GM12878 (cell line): Measurements from ENCODE around the gene FTCDNL1. TPM values are rescaled to one million over a fixed set of nuclear protein-coding genes. Genes with fewer than 3 reads are reported as not detected.

Experiments used
- ATAC-seq: fragments of 200-7000 bp; cut with Tn5 transposase; 3 replicates; pipeline ENCODE4 v1.9.1; 2020; ENCODE audit warnings: mild to moderate bottlenecking, moderate library complexity
- BruUV-seq: library from RNA; stranded (reverse); fragments of 400-500 nt; replicated peaks from 2 replicates; lab custom pipeline; 2021; lab: Mats Ljungman, UMichigan
- CTCF ChIA-PET: fragments of 300-600 bp; sonication (Branson Sonifier 250); formaldehyde crosslinking; extraction: SDS; loops from one replicate; lab custom pipeline; 2021; ENCODE audit warnings: inconsistent platforms; lab: Yijun Ruan, JAX
- POLR2A ChIA-PET: fragments of 350-600 bp; formaldehyde crosslinking; extraction: SDS; loops from one replicate; lab custom pipeline; 2021; ENCODE audit warnings: inconsistent platforms; lab: Charles Lee
- RAD21 ChIA-PET: fragments of 300-600 bp; sonication (Branson Sonifier 250); formaldehyde crosslinking; loops from one replicate; lab custom pipeline; 2023; ENCODE audit warnings: antibody characterized with exemption; ENCODE audit not compliant: unreplicated experiment; lab: Charles Lee
- SMC1A ChIA-PET: fragments of 300-600 bp; sonication (Branson Sonifier 250); formaldehyde crosslinking; loops from one replicate; lab custom pipeline; 2023; ENCODE audit not compliant: unreplicated experiment, uncharacterized antibody; lab: Charles Lee
- DNase-seq: peaks from one replicate; pipeline ENCODE4 v3.0.0-alpha.2; 2011; ENCODE audit warnings: low read depth, low spot score
- FAIRE-seq: peaks from 3 replicates; lab custom pipeline; 2011; peaks lifted over from hg19 to GRCh38; lab: Jason Lieb, UNC
- H2AFZ ChIP-seq: 2 replicates; pipeline ENCODE4 v1.6.0; 2011; ENCODE audit warnings: low read depth, low read length, control low read depth; ENCODE audit not compliant: control insufficient read depth
- H3K27ac ChIP-seq: 2 replicates; pipeline ENCODE4 v1.5.1; 2011; ENCODE audit warnings: control low read depth; ENCODE audit not compliant: control insufficient read depth, insufficient read depth
- H3K27me3 ChIP-seq, 2 experiments: replicated peaks in 1 of 2; 2 replicates each; pipeline versions ENCODE4 v1.6.0 to v1.6.1; 2011; ENCODE audit warnings: low read length in 1 of 2; ENCODE audit not compliant: control insufficient read depth in 2 of 2, insufficient read depth in 2 of 2
- H3K36me3 ChIP-seq, 2 experiments: 2 replicates each; pipeline ENCODE4 v1.5.1; 2011; ENCODE audit warnings: low read length in 1 of 2; ENCODE audit not compliant: control insufficient read depth in 2 of 2, insufficient read depth in 2 of 2
- H3K4me1 ChIP-seq: 2 replicates; pipeline ENCODE4 v1.6.1; 2011; ENCODE audit warnings: mild to moderate bottlenecking, low read length, moderate library complexity, mixed read lengths; ENCODE audit not compliant: control insufficient read depth, insufficient read depth
- H3K4me2 ChIP-seq: 2 replicates; pipeline ENCODE4 v1.6.0; 2011; ENCODE audit warnings: control low read depth; ENCODE audit not compliant: control insufficient read depth, insufficient read depth
- H3K4me3 ChIP-seq: fragments of 200-600 bp; sonication (generic); 2 replicates; pipeline ENCODE4 v1.5.1; 2016
- H3K79me2 ChIP-seq: 2 replicates; pipeline ENCODE4 v1.6.0; 2011; ENCODE audit warnings: low read length; ENCODE audit not compliant: control insufficient read depth, insufficient read depth
- H3K9ac ChIP-seq: 2 replicates; pipeline ENCODE4 v1.8.0; 2011; ENCODE audit warnings: low read length, control low read depth, mixed read lengths; ENCODE audit not compliant: control insufficient read depth, insufficient read depth
- H3K9me3 ChIP-seq: replicated peaks from 3 replicates; pipeline ENCODE4 v1.5.1; 2011; ENCODE audit warnings: mild to moderate bottlenecking, low read length; ENCODE audit not compliant: control insufficient read depth, insufficient read depth
- H4K20me1 ChIP-seq: 2 replicates; pipeline ENCODE4 v1.6.0; 2011; ENCODE audit not compliant: control insufficient read depth, insufficient read depth
- ATF7 ChIP-seq: fragments of 450-650 bp; IDR thresholded peaks from 2 replicates; pipeline ENCODE4 v1.6.1; 2016; ENCODE audit warnings: low read depth, mild to moderate bottlenecking
- GATAD2B ChIP-seq: fragments of 450-650 bp; conservative IDR thresholded peaks from 2 replicates; pipeline ENCODE4 v1.6.1; 2017; ENCODE audit warnings: low read depth, mild to moderate bottlenecking, moderate library complexity
- KAT2A ChIP-seq: conservative IDR thresholded peaks from 2 replicates; pipeline ENCODE4 v1.6.1; 2011; ENCODE audit warnings: low read depth, low read length; ENCODE audit not compliant: control insufficient read depth
- LARP7 ChIP-seq: fragments of 450-650 bp; IDR thresholded peaks from 2 replicates; pipeline ENCODE4 v1.6.1; 2017; ENCODE audit warnings: mild to moderate bottlenecking
- NFIC ChIP-seq: IDR thresholded peaks from 2 replicates; pipeline ENCODE4 v1.6.1; 2012; ENCODE audit warnings: low read depth, mild to moderate bottlenecking, inconsistent platforms, low read length, moderate library complexity
- RAD21 ChIP-seq: IDR thresholded peaks from 2 replicates; pipeline ENCODE4 v1.6.1; 2011; ENCODE audit warnings: mild to moderate bottlenecking, low read depth, low read length, moderate library complexity; ENCODE audit not compliant: insufficient read depth
- RCOR1 ChIP-seq: conservative IDR thresholded peaks from 2 replicates; pipeline ENCODE4 v1.6.1; 2012; ENCODE audit warnings: low read depth, low read length, improper control_type of control experiment
- SIN3A ChIP-seq: IDR thresholded peaks from 2 replicates; pipeline ENCODE4 v1.6.1; 2012; ENCODE audit warnings: low read depth, low read length, improper control_type of control experiment
- SUPT20H ChIP-seq: IDR thresholded peaks from 2 replicates; pipeline ENCODE4 v1.6.1; 2011; ENCODE audit warnings: low read depth, mild to moderate bottlenecking, low read length, moderate library complexity, borderline replicate concordance; ENCODE audit not compliant: control insufficient read depth
- ZNF274 ChIP-seq: IDR thresholded peaks from one replicate; pipeline ENCODE4 v1.8.0; 2011; ENCODE audit not compliant: insufficient read length, insufficient read depth
- WGBS: methylation state at CpG from one replicate; pipeline ENCODE4 v1.1.6; 2016; ENCODE audit warnings: low lambda C conversion rate; ENCODE audit not compliant: insufficient replicate concordance, insufficient coverage; ENCODE audit errors: missing lambda C conversion rate; 5-methylcytosine and 5-hydroxymethylcytosine counted together
- in situ Hi-C: fragments of 300-500 bp; cut with MboI; formaldehyde crosslinking; loops from 9 replicates; pipeline ENCODE4 v1.14.3; 2018; ENCODE audit warnings: mixed read lengths
- intact Hi-C: fragments of 100-400 bp; cut with micrococcal nuclease; formaldehyde crosslinking; loops from one replicate; pipeline ENCODE4 v1.14.2; 2022; ENCODE audit not compliant: unreplicated experiment
- polyA plus RNA-seq, 11 experiments: library from polyadenylated mRNA; depleted of rRNA in 4 of 11; unstranded in 6 of 11; stranded (reverse) in 5 of 11; fragments of >200 nt; fragmentation: Nextera tagmentation in 4 of 11; fragmentation: Illumina TruSeq in 1 of 11; extraction: Ambion mirVana in 4 of 11; extraction: Trizol in 1 of 11; gene quantifications; 1 replicate in 1 of 11; 2 replicates in 10 of 11; pipeline versions ENCODE4 v1.2.1 to v1.2.3, GENCODE V29; 2011 to 2016; ENCODE audit warnings: inconsistent platforms in 2 of 11, missing spikeins in 2 of 11, low read depth in 1 of 11
- total RNA-seq, 4 experiments: library from RNA; depleted of rRNA in 3 of 4; stranded (reverse); fragments of >200 nt in 3 of 4; fragmentation: Illumina TruSeq in 1 of 4; extraction: Trizol in 1 of 4; gene quantifications; 2 replicates each; pipeline versions ENCODE4 v1.2.1 to v1.2.3, GENCODE V29; 2013 to 2021
- TF ChIP-seq, protein P1 (sequence below): fragments of 150-350 bp; IDR thresholded peaks from 2 replicates; pipeline ENCODE4 v1.6.1; 2016; ENCODE audit warnings: low read depth, low read length
- TF ChIP-seq, protein P2 (sequence below): IDR thresholded peaks from 2 replicates; pipeline ENCODE4 v1.6.1; 2012; ENCODE audit warnings: low read depth, low read length, improper control_type of control experiment
- TF ChIP-seq, protein P3 (sequence below): IDR thresholded peaks from 2 replicates; pipeline ENCODE4 v1.6.1; 2011; ENCODE audit warnings: low read depth, mild to moderate bottlenecking, low read length, moderate library complexity, borderline replicate concordance; ENCODE audit errors: extremely low read depth
- TF ChIP-seq, protein P4 (sequence below): fragments of 450-650 bp; IDR thresholded peaks from 2 replicates; pipeline ENCODE4 v1.6.1; 2016; ENCODE audit warnings: mild to moderate bottlenecking

The FTCDNL1 gene
- total and polyA plus RNA-seq, 10 of the 15 experiments (the other 5 are each of a cell fraction or from before 2014, with no cell fraction given) = 0.15 to 3.9 (median 2.0) TPM

DNA sequence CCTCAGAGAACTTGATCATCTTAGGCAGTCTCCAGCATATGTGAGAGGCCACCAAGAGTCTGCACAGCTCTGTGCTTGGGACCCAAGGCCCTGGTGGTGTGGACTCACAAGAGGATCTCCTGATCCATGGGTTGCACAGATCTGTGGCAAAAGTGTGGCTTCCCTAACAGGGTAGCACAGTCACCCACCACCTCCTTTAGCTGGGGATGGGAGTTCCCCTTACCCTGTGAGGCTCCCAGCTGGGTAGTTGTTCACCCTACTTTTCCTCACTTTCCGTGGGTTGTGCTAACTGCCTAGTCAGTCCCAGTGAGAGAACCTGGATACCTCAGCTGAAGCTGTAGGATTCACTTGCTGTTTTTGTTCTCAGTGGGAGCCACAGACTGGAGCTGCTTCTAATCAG is 123.7 kb downstream of the FTCDNL1 start (continued):
- TF ChIP-seq, protein P1, sequence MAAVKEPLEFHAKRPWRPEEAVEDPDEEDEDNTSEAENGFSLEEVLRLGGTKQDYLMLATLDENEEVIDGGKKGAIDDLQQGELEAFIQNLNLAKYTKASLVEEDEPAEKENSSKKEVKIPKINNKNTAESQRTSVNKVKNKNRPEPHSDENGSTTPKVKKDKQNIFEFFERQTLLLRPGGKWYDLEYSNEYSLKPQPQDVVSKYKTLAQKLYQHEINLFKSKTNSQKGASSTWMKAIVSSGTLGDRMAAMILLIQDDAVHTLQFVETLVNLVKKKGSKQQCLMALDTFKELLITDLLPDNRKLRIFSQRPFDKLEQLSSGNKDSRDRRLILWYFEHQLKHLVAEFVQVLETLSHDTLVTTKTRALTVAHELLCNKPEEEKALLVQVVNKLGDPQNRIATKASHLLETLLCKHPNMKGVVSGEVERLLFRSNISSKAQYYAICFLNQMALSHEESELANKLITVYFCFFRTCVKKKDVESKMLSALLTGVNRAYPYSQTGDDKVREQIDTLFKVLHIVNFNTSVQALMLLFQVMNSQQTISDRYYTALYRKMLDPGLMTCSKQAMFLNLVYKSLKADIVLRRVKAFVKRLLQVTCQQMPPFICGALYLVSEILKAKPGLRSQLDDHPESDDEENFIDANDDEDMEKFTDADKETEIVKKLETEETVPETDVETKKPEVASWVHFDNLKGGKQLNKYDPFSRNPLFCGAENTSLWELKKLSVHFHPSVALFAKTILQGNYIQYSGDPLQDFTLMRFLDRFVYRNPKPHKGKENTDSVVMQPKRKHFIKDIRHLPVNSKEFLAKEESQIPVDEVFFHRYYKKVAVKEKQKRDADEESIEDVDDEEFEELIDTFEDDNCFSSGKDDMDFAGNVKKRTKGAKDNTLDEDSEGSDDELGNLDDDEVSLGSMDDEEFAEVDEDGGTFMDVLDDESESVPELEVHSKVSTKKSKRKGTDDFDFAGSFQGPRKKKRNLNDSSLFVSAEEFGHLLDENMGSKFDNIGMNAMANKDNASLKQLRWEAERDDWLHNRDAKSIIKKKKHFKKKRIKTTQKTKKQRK = no peak

DNA sequence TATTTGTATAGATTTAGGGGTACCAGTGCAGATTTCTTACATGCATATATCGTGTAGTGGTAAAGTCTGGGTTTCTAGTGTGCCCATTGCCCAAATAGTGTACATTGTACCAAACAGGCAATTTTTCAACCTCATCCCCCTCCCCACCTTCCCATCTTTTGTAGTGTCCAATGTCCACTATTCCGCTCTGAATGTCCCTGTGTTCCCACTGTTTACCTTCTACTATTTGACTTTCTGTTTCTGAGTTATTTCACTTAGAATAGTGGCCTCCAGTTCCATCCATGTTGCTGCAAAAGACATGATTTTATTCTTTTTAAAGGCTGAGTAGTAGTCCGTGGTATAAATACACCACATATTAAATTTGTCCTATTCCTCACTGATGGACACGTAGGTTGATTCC is 132.9 kb downstream of the FTCDNL1 start:
- ChIA-PET SMC1A (no interaction called here), POLR2A (no interaction called here), CTCF (no interaction called here), RAD21 (no interaction called here)
- ATAC-seq (no peak), FAIRE-seq (no peak), DNase-seq (no peak)
- no peaks in the 10 kb centered on the region for H3K4me1 ChIP-seq
- H3K27me3 ChIP-seq = no peaks in the 10 kb centered on the region
- no peak overlapping the region for H3K9ac ChIP-seq
- no TSS peak for BruUV-seq
- WGBS = 25% methylated on average over 4 of the region's 4 CpGs
- in situ Hi-C loops = no loop called here
- no peaks in the 10 kb centered on the region for H3K9me3 ChIP-seq
- no peaks in the 10 kb centered on the region for H4K20me1 ChIP-seq
- intact Hi-C loops = no loop called here
- H3K4me3 ChIP-seq = no peak overlapping the region
- H2AFZ ChIP-seq = no peak overlapping the region
- no peak overlapping the region for H3K27ac ChIP-seq
- no peaks in the 10 kb centered on the region for H3K79me2 ChIP-seq
- H3K4me2 ChIP-seq = no peak overlapping the region
- no peaks in the 10 kb centered on the region for H3K36me3 ChIP-seq
- no peak for TF ChIP-seq ZNF274
- TF ChIP-seq NFIC = no peak
- no peak for TF ChIP-seq SUPT20H
- TF ChIP-seq SIN3A = no peak
- TF ChIP-seq, protein P2, sequence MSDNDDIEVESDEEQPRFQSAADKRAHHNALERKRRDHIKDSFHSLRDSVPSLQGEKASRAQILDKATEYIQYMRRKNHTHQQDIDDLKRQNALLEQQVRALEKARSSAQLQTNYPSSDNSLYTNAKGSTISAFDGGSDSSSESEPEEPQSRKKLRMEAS = no peak
- no peak for TF ChIP-seq KAT2A
- TF ChIP-seq, protein P1 = no peak
- no peak for TF ChIP-seq ATF7
- no peak for TF ChIP-seq GATAD2B
- TF ChIP-seq RCOR1 = no peak
- TF ChIP-seq, protein P3, sequence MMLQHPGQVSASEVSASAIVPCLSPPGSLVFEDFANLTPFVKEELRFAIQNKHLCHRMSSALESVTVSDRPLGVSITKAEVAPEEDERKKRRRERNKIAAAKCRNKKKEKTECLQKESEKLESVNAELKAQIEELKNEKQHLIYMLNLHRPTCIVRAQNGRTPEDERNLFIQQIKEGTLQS = no peak
- TF ChIP-seq RAD21 = no peak
- TF ChIP-seq, protein P4, sequence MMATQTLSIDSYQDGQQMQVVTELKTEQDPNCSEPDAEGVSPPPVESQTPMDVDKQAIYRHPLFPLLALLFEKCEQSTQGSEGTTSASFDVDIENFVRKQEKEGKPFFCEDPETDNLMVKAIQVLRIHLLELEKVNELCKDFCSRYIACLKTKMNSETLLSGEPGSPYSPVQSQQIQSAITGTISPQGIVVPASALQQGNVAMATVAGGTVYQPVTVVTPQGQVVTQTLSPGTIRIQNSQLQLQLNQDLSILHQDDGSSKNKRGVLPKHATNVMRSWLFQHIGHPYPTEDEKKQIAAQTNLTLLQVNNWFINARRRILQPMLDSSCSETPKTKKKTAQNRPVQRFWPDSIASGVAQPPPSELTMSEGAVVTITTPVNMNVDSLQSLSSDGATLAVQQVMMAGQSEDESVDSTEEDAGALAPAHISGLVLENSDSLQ = no peak
- no peak for TF ChIP-seq LARP7
